ENCODE data around the gene ARHGAP10. TPM values are rescaled to one million over a fixed set of nuclear protein-coding genes. Genes with fewer than 3 reads are reported as not detected.
"Not testable (repeated sequence)": the region's sequence is repeated elsewhere in the genome, so short reads cannot be mapped to it uniquely, and the experiment has no call there.

Gene ARHGAP10
- total RNA-seq, 2 experiments from 2014 or later, result 6.3 to 7.1 TPM

DNA sequence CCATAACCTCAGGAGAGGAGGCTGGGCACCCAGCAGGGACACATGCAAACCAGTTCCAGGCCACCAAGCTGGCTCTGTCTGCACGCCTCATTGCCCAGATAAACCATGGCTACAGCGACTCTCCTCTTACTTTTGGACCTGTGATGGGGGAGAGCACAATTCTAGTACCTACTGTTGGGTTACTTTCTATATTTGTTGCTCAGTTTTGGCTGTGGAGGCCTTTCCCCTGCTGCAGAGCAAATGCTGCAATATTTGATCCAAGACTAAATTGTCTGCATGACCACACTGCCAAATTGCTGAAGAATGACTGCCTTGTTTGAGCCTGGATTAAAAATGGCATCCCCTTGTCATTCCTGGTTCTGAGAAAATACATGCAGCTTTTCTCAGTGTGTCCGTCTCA, 253.5 kb downstream of the ARHGAP10 start:
- POLR2A ChIA-PET, result no interaction called here

DNA sequence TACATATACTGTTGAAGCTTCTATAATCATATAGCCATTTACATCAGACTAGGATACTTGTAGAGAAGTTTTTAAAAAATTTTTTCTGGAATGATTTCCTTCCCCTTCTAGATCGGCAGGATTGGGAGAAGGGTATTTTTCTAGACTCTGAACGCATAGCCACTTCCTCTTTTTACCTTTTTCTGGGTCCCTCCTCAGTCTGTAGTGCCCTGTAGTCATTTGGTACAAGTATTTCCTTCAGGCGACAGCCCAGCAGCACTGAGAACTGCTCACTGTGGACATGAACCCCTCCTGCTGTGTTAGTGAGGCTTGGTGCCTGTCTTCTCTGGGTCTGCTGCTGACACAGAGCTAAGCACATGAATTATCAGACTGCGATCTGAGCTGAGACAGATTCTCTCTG, 255.4 kb downstream of the ARHGAP10 start:
- ChIA-PET CTCF (no interaction called here), POLR2A (no interaction called here)
- no peaks in the 10 kb centered on the region for H3K9me3 Mint-ChIP-seq (ENCODE audit: insufficient read depth)
- no peak overlapping the region for H3K27ac Mint-ChIP-seq
- DNase-seq (no peak), ATAC-seq (no peak)
- H3K4me1 Mint-ChIP-seq (ENCODE audit: low read depth), result peaks cover 5% of the 10 kb centered on the region
- H3K27me3 Mint-ChIP-seq (ENCODE audit: low read depth), result no peaks in the 10 kb centered on the region
- no peak overlapping the region for H3K4me3 Mint-ChIP-seq
- H3K36me3 Mint-ChIP-seq (ENCODE audit: low read depth), result no peaks in the 10 kb centered on the region

More for the DNA sequence above, 253.5 kb downstream of the ARHGAP10 start:
- H3K4me3 Mint-ChIP-seq, result no peak overlapping the region
- no peak overlapping the region for H3K27ac Mint-ChIP-seq
- ATAC-seq, result no peak
- H3K27me3 Mint-ChIP-seq (ENCODE audit: low read depth), result no peaks in the 10 kb centered on the region
- no peak for DNase-seq
- H3K9me3 Mint-ChIP-seq (ENCODE audit: insufficient read depth), result no peaks in the 10 kb centered on the region
- peaks cover 19% of the 10 kb centered on the region for H3K4me1 Mint-ChIP-seq (ENCODE audit: low read depth)
- H3K36me3 Mint-ChIP-seq (ENCODE audit: low read depth), result no peaks in the 10 kb centered on the region
- CTCF ChIA-PET, result interaction anchor here (0.6 to 1.5 kb wide), 2 partner anchors 60 to 71 kb away, joined by 3 to 6 read pairs; no protein-coding TSS in a partner anchor

DNA sequence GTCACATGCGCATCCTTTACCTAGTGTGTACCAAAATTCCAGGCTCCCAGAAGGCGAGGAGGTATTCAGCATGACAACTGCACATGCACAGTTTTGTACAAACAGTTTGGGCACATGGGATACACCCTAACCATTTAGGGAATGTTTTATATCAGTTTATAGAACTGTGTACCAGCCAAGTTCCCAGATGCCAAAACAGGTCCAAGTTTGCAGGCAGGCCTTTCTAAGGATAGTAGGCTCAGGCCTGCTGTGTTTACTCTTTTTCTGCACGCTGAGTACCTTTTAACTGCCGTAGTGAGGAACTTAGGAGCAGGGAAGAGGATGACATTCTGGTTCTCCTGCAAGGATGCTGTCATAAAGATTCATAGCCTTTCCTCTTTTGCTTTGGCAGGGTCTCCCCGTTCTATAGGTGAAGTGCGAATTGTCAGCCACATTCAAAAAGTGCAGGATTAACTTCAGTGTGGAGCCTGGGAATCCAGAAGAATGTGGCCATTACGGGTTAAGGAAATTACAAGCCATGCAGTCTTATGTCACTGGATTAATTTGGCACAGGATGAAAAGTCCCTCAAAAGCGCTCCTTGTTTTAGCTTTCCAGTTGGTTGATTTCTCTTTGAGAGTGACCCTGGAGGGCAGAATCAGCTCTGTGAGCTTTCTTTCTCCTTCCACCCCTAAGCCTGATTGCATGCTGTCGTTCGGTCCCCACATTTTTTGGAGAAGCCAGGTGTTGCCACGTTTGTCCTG, 259.8 kb downstream of the ARHGAP10 start:
- Mint-ChIP-seq H3K27ac (no peak overlapping the region), H3K4me3 (no peak overlapping the region), H3K36me3 (ENCODE audit: low read depth) (no peaks in the 10 kb centered on the region), H3K4me1 (ENCODE audit: low read depth) (no peaks in the 10 kb centered on the region), H3K9me3 (ENCODE audit: insufficient read depth) (no peaks in the 10 kb centered on the region), H3K27me3 (ENCODE audit: low read depth) (no peaks in the 10 kb centered on the region)
- ATAC-seq (no peak), DNase-seq (no peak)
- CTCF ChIA-PET, result no interaction called here
- POLR2A ChIA-PET, result no interaction called here

DNA sequence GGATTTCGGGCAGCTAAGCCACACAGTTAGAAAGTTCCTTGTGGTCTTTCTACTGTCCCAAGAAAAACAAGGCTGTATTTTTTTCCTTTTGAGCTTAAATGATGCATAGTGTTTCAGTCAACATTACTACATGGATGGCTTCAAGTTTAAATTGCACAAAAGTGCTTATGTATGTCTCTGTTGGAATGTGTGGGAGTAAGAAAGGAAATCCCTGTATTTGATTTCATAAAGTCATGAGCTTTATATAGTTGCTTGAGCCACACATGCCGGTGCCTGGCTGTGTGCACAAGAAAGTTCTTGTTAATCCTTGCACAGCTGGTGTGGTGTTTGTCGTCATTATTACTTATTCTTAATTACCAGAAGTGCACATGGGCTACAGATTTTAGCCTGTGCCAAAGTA, 262.2 kb downstream of the ARHGAP10 start:
- Mint-ChIP-seq H3K9me3 (ENCODE audit: insufficient read depth) (no peaks in the 10 kb centered on the region), H3K27ac (no peak overlapping the region), H3K36me3 (ENCODE audit: low read depth) (no peaks in the 10 kb centered on the region), H3K4me1 (ENCODE audit: low read depth) (no peaks in the 10 kb centered on the region), H3K4me3 (no peak overlapping the region), H3K27me3 (ENCODE audit: low read depth) (no peaks in the 10 kb centered on the region)
- DNase-seq, result no peak
- ChIA-PET POLR2A (no interaction called here), CTCF (no interaction called here)
- no peak for ATAC-seq

DNA sequence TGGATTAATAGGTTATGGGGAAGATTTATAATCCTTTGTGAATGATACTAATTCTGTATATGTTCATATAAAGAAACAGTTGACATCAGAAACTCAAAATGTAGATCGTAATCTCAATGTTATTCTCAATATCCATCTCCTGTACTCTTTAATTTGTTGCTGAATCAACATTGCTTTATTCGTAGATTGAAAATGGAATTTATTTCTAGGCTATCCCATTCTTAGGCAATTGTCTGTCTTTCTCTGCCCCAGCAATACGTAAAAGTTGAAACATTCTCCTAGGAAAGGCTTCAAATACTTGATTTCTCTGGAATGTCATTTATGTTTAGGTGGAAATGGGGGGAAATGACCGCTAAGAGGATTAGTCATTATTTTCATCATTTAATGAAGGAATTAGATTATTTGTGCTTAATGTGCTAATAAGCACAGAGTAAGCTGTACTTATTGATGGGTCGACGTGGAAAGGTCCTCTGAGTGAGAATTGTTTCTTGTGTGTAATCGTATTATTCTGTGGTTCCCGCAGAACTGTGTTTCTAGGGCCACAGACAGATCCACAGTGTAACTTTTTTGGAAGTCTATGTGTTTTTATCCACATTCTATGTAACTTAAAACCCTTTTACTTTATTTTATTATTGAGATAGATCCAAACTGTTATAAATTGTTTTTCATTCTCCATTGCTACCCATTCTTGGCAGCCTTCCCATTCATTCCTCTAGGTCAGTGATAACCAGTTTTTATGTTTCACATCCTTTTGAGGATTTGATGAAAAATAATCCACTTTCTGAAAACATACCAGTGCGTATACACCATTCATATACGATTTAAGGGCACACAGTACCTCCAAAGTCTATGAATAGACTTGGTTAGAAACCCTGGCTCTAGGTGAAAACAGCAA, 262.9 kb downstream of the ARHGAP10 start:
- ChIA-PET POLR2A (no interaction called here), CTCF (no interaction called here)
- Mint-ChIP-seq H3K27me3 (ENCODE audit: low read depth) (no peaks in the 10 kb centered on the region), H3K4me3 (no peak overlapping the region), H3K27ac (no peak overlapping the region), H3K4me1 (ENCODE audit: low read depth) (no peaks in the 10 kb centered on the region), H3K36me3 (ENCODE audit: low read depth) (no peaks in the 10 kb centered on the region), H3K9me3 (ENCODE audit: insufficient read depth) (no peaks in the 10 kb centered on the region)
- ATAC-seq (no peak), DNase-seq (no peak)

DNA sequence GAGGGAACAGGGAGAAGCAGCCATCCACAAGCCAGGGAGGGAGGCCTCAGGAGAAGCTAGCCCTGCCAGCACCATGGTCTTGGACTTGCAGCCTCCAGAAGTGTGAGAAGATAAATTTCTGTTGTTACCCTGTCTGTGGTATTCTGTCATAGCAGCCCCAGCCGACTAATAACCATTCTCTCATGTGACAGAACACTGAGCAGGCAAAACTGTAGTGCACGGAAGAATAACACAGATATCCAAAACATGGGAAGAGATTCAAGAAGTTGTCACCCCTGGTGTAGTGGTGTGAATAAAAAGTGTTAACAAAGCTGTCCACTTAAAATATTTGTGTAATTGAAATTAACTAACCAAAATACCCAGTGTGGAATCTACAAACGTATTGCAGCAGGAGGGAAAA, 265.0 kb downstream of the ARHGAP10 start:
- Mint-ChIP-seq H3K4me3 (no peak overlapping the region), H3K9me3 (ENCODE audit: insufficient read depth) (no peaks in the 10 kb centered on the region), H3K4me1 (ENCODE audit: low read depth) (no peaks in the 10 kb centered on the region), H3K27me3 (ENCODE audit: low read depth) (no peaks in the 10 kb centered on the region), H3K36me3 (ENCODE audit: low read depth) (no peaks in the 10 kb centered on the region), H3K27ac (no peak overlapping the region)
- no peak for ATAC-seq
- ChIA-PET CTCF (no interaction called here), POLR2A (no interaction called here)
- no peak for DNase-seq

DNA sequence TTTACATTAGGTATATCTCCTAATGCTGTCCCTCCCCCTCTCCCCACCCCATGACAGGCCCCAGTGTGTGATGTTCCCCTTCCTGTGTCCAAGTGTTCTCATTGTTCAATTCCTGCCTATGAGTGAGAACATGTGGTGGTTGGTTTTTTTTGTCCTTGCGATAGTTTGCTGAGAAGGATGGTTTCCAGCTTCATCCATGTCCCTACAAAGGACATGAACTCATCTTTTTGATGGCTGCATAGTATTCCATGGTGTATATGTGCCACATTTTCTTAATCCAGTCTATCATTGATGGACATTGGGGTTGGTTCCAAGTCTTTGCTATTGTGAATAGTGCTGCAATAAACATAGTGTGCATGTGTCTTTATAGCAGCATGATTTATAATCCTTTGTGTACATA, 268.1 kb downstream of the ARHGAP10 start:
- H3K36me3 Mint-ChIP-seq (ENCODE audit: low read depth); H3K9me3 Mint-ChIP-seq (ENCODE audit: insufficient read depth); H3K27ac Mint-ChIP-seq; POLR2A ChIA-PET; DNase-seq; ATAC-seq; H3K4me3 Mint-ChIP-seq; H3K27me3 Mint-ChIP-seq (ENCODE audit: low read depth); CTCF ChIA-PET: not testable (repeated sequence)
- peaks cover 12% of the 10 kb centered on the region for H3K4me1 Mint-ChIP-seq (ENCODE audit: low read depth)

DNA sequence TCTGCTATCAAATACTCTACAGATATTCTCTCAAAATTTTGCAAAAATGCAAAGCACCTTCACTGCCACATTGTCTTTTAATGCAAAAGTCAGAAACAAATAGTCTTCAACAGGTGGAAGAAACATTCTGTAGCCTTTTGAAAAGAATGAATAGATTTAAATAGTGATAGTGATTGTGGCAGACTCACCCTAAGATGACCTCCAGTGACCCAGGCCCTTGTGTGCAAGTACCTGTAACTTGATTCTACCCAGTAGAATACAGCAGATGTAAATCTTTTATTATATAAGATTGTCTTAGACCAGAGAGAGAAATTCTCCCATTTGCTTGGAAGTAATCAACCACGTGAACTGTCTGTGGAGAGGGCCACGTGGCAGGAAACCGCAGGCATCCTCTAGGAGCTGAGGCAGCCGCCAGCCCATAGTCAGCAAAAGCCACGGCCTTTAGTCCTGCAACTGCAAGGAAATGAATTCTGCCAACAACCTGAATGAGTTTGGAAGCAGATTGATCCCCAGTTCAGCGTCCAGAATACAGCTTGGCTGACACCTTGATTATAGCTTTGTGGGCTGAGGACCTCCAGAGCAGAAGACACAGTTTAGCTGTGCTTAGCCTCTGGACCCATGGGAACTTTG, 272.5 kb downstream of the ARHGAP10 start:
- ATAC-seq (no peak), DNase-seq (no peak)
- H3K4me1 Mint-ChIP-seq (ENCODE audit: low read depth), result peaks cover 16% of the 10 kb centered on the region
- no peak overlapping the region for H3K27ac Mint-ChIP-seq
- CTCF ChIA-PET, result interaction anchor here (1.4 kb wide), 1 partner anchor 49 kb away, joined by 3 read pairs; no protein-coding TSS in a partner anchor
- H3K9me3 Mint-ChIP-seq (ENCODE audit: insufficient read depth), result no peaks in the 10 kb centered on the region
- H3K27me3 Mint-ChIP-seq (ENCODE audit: low read depth), result peaks cover 3% of the 10 kb centered on the region
- POLR2A ChIA-PET, result no interaction called here
- no peak overlapping the region for H3K4me3 Mint-ChIP-seq
- H3K36me3 Mint-ChIP-seq (ENCODE audit: low read depth), result peaks cover 2% of the 10 kb centered on the region

DNA sequence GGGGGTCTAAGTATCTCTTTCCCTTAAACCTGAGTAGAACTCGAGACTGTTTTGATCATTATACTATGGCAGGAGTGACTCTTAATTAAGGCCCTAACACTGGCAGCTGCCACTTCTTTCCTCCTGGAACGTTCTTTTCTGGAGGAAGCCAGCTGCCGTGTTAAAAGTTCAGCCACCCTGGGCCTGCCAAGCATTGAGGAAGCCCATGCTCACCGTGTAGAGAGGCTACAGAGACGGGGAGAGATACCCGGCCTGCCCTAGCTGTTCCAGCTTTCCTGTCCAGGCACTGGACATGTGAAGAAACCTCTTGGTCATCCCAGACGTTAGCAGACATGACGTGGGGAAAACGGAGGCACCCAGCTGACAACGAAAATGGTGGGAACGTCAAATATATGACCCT, 274.1 kb downstream of the ARHGAP10 start:
- peaks cover 2% of the 10 kb centered on the region for H3K36me3 Mint-ChIP-seq (ENCODE audit: low read depth)
- H3K27me3 Mint-ChIP-seq (ENCODE audit: low read depth), result peaks cover 3% of the 10 kb centered on the region
- H3K9me3 Mint-ChIP-seq (ENCODE audit: insufficient read depth), result no peaks in the 10 kb centered on the region
- POLR2A ChIA-PET, result no interaction called here
- DNase-seq (no peak), ATAC-seq (no peak)
- peaks cover 16% of the 10 kb centered on the region for H3K4me1 Mint-ChIP-seq (ENCODE audit: low read depth)
- no peak overlapping the region for H3K27ac Mint-ChIP-seq
- H3K4me3 Mint-ChIP-seq, result no peak overlapping the region
- CTCF ChIA-PET, result interaction anchor here (2.0 kb wide), 1 partner anchor 10 kb away, joined by 5 read pairs; no protein-coding TSS in a partner anchor

DNA sequence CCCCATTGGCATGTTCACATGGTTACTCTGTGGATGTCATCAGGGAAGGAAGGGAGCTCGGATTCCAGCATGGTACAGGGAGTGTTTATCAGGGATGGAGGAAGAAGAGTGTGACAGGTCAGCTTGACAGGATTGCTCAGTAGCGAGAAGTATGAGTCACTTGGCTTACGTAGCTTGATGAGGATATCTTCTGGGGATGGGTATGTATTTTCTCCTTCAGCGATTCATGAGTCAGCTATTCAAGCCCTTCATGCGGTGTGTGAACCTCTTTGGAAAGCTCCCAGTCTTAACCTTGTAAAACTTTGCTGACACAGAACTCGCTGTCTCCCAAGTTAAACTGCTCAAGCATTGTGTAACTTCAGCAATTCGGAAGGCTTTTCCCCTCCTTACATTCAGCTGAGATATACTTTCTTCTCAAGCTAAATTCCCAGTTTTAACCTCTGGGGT, 275.4 kb downstream of the ARHGAP10 start:
- H3K27me3 Mint-ChIP-seq (ENCODE audit: low read depth), result peaks cover 3% of the 10 kb centered on the region
- H3K27ac Mint-ChIP-seq, result no peak overlapping the region
- no peak overlapping the region for H3K4me3 Mint-ChIP-seq
- H3K36me3 Mint-ChIP-seq (ENCODE audit: low read depth), result peaks cover 2% of the 10 kb centered on the region
- CTCF ChIA-PET, result interaction anchor here (0.7 to 2.0 kb wide), 2 partner anchors 9 to 39 kb away, joined by 3 to 5 read pairs; no protein-coding TSS in a partner anchor
- peaks cover 16% of the 10 kb centered on the region for H3K4me1 Mint-ChIP-seq (ENCODE audit: low read depth)
- POLR2A ChIA-PET, result no interaction called here
- no peaks in the 10 kb centered on the region for H3K9me3 Mint-ChIP-seq (ENCODE audit: insufficient read depth)
- DNase-seq (no peak), ATAC-seq (no peak)

DNA sequence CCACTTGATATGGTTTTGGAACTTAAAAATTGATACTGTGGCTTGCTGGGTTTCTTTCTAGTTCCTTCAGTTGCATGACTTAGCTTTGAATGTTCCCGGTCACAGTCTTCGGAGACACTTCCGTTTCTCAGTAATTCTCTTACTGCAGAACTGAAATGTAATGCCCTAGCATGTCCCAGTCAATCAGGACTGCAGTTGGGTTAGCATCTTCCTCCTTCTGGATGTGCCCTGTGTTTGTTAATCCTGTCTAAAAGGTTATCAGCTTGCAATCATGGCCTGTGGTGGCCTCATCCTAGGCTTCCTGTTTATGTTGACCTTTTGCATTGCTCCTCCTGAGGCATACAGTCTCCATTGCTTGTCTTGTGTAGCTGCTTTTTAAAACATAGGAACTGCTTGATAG, 275.9 kb downstream of the ARHGAP10 start:
- no peak overlapping the region for H3K27ac Mint-ChIP-seq
- POLR2A ChIA-PET, result no interaction called here
- DNase-seq, result no peak
- ATAC-seq, result no peak
- H3K36me3 Mint-ChIP-seq (ENCODE audit: low read depth), result peaks cover 2% of the 10 kb centered on the region
- no peak overlapping the region for H3K4me3 Mint-ChIP-seq
- peaks cover 16% of the 10 kb centered on the region for H3K4me1 Mint-ChIP-seq (ENCODE audit: low read depth)
- CTCF ChIA-PET, result interaction anchor here (2.0 kb wide), 1 partner anchor 8 kb away, joined by 5 read pairs; no protein-coding TSS in a partner anchor
- no peaks in the 10 kb centered on the region for H3K9me3 Mint-ChIP-seq (ENCODE audit: insufficient read depth)
- peaks cover 3% of the 10 kb centered on the region for H3K27me3 Mint-ChIP-seq (ENCODE audit: low read depth)

DNA sequence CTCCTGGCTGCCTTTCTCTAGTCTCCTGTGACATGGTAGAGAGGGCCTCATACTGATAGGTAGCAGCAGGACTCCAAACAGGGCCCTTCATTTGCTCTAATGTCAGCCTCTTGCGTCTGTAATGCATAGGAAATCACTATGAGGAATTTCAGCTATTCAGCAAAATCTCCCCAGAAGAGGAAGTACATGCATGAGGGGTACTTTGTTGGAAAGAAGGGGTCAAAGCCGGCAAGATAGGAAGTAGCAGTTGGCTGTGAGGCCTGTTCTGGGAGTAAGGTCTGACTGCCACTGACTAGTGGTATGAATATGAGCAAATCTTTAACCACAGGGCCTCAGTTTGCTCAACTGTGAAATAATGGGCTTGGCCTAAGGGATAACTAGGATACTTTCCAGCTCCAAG, 283.2 kb downstream of the ARHGAP10 start:
- Mint-ChIP-seq H3K36me3 (ENCODE audit: low read depth) (no peaks in the 10 kb centered on the region), H3K27ac (no peak overlapping the region), H3K4me1 (ENCODE audit: low read depth) (no peaks in the 10 kb centered on the region), H3K4me3 (no peak overlapping the region), H3K9me3 (ENCODE audit: insufficient read depth) (no peaks in the 10 kb centered on the region), H3K27me3 (ENCODE audit: low read depth) (no peaks in the 10 kb centered on the region)
- ChIA-PET POLR2A (no interaction called here), CTCF (interaction anchor here (1.6 kb wide), 1 partner anchor 8 kb away, joined by 5 read pairs; no protein-coding TSS in a partner anchor)
- no peak for DNase-seq
- no peak for ATAC-seq

Data from activated CD8-positive, alpha-beta T cell treated with anti-CD3 and anti-CD28 coated beads, Interleukin-2, amount 10 ng/mL, durations not matched to agents 7 days and 5 days (primary cell).